Left lobe of liver (tissue), 2 donors: Measurements from ENCODE around the gene CTNNA2. TPM values are rescaled to one million over a fixed set of nuclear protein-coding genes. Genes with fewer than 3 reads are reported as not detected.
A peak's percentile ranks its signal among the peaks of the same experiment; 100 is the strongest.

Experiments
- ATAC-seq: fragments of 200-7000 bp; cut with Tn5 transposase; one replicate; pipeline ENCODE4 v1.9.1; 2020; ENCODE audit warnings: mild to moderate bottlenecking, moderate library complexity
- DNase-seq: peaks from one replicate; pipeline ENCODE4 v3.0.0-alpha.2; 2020; ENCODE audit warnings: low spot score
- total RNA-seq: library from RNA; stranded (reverse); gene quantifications from one replicate; pipeline ENCODE4 v1.2.1, GENCODE V29; 2021
- donor health status: DM: no; HTN: no; CAD: no; lungs with moderate emphysema.
- donor health status: DM: no; HTN: yes; CAD: no.

The CTNNA2 gene
- total RNA-seq, 1 donor from 2014 or later: not detected

- DNase-seq: no peak
Observed at GRCh38 chr2:80247339-80247738, 734.5 kb downstream of the CTNNA2 start.

DNA sequence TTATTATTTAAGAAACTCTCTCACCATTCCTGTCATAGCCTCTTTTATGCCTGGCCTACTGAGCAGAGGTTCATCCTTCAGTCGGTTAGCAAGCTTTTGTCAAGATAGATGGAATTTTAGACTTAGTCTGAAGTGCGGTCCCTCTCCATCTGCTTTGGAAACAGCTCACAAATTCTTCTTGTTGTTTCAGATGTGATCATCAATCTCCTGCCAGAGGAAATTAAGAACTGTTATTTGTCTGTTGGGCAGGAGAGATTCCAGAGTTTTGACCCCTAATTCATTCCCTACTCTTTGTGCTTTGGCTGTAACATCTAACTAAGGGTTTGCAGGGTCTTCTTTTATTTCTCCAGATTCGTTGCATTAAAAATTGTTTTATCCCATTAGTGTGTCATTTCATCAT is 735.3 kb downstream of the CTNNA2 start:
- no peak for DNase-seq
- ATAC-seq: no peak

More at GRCh38 chr2:80247339-80247738, 734.5 kb downstream of the CTNNA2 start:
- ATAC-seq: no peak

DNA sequence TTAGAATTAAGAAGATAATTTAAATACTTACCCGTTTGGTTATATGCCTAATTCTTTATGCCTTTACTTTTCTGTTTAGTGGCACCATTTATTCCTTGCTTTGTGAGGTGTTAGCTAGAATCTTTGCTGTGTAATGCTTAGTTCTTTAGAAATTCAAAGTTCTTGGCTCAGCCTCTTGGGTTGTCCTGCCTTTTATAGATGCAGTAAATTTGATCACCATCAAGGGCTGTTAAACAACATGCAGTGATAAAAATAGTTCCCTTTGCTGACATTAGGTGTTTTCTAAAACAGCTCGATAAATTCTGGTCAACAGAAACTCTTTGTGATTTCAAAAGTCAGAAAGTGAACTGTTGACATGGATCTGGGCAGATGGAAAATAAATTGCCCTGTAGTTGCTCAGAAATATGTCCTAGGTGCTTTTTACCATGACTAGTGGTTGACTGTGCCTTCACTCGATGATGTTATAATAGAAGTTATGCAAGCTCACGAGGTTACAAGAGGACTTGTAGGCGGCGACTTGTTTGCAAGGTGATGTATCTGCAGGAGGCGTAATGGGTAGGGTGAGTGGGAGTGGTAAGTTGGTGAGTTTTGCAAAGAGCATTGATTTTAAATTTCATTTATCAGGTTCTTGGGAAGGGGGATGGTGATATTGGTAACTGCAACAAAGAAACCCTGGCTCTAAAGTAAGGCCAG is 739.6 kb downstream of the CTNNA2 start:
- ATAC-seq (no peak), DNase-seq (no peak)

GRCh38 chr2:80255918-80256781 is 743.3 kb downstream of the CTNNA2 start:
- ATAC-seq (peak; percentile 64), DNase-seq (no peak)

DNA sequence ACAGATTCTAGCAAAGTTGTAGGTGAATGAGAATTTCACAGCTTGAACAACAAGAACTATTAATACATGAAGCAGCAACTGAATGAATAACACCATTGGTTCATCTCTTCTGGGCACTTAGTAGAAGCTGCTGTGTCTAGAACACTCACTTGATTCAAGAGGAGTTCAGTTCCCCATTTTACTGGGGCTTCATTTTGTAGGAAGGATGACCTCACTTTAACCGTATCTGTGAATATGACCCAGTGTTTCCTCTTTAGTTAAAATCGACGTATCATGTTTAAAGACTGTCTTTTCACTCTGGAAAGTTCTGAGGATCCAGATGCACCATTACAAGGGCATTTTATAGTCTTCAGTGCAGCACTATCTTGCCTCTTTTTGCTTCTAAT is 743.9 kb downstream of the CTNNA2 start:
- ATAC-seq (no peak), DNase-seq (no peak)

DNA sequence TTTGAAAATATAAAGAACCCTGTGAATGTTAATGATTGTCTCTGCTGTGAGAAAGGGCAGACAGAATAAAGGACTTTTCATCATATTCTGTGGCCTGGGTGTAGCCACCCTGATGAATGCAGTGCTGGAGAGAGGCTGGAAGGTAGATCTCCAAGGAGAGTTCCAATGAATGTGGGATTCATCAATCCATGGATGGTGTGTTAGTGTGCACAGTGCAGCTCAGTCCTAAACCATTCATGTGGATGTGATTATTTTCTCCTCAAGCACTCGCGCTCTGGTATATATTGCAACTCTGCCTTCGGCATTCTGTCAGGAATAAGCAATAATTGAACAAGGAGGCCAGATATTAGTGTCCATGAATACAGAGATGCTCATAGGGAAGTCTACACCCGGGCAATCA is 744.6 kb downstream of the CTNNA2 start:
- DNase-seq (no peak), ATAC-seq (no peak)

DNA sequence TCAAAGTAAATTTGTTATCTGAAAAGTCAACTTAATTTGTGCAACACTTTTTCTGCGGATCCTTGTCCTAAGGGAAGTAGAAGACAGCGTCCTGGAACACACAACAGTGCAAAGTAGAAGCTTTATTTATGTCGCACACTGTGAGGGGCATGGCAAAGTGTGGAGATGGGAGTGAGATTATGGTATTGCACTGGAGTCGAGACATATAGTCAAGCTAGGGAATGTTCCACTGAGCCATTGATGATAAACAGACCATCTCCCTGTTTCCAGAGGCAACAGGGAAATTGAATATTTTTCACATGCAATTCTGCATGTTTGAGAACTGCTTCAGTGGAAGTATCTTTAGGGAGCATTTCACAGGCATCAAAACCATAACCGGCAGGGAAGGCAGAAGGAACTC is 745.5 kb downstream of the CTNNA2 start:
- no peak for ATAC-seq
- DNase-seq: no peak

- no peak for DNase-seq
- ATAC-seq: no peak
Observed at GRCh38 chr2:80258793-80259192, 745.9 kb downstream of the CTNNA2 start.

DNA sequence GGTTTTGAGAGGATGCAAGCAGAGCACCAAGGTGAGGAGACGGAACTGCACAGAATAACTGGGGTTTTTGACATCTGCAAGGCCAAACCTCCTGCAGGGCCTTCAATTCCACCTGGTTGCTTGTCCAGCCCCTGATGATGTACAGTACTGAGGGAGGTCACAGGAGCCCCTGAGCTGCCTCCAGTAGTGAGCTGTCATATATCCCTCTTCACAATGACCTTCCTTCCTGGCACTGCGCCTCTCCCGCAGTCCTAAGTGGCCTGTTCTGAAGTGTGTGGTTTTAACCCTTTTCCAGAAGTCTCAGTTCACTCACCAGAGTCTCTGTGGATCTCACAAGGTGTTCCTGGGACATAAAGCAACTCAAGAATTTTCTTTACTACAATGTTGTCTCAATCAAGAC is 746.4 kb downstream of the CTNNA2 start:
- DNase-seq (no peak), ATAC-seq (no peak)

- DNase-seq: no peak
- no peak for ATAC-seq
Observed at GRCh38 chr2:80266231-80266630, 753.4 kb downstream of the CTNNA2 start.

DNA sequence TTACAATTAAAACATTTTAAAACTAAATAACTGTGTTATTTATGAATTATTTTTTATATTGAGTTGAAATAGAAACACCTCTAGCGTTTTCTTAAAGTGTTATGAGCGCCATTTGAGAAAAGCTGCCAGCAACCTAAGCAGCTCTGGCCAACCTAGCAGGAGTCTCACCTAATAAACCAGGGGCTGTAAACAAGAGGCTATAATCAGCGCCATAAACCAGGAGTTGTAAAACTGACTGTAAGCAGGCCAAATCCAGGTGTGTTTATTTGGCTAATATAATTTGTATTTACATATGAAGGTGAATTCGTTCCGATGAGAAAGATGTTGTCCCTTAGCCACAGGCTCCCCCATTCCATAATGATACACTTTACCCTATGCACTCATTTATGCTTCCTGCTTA is 757.0 kb downstream of the CTNNA2 start:
- ATAC-seq (no peak), DNase-seq (no peak)

DNA sequence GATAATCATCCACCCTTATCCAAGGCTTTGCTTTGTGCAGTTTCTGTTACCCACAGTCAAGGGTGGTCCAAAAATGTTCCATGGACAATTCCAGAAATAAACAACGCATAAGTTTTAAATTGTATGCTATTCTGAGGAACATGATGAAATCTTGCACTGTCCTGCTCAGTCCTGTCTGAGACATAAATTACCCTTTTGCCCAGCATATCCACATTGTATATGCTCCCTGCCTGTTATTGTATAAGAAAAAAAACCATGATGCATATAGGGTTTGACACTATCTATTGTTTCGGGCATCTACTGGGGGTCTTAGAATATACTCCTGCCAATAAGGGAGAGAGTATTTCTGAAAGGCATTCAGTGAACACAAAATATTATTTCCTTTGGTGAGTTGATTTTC is 767.7 kb downstream of the CTNNA2 start:
- no peak for ATAC-seq
- DNase-seq: no peak

DNA sequence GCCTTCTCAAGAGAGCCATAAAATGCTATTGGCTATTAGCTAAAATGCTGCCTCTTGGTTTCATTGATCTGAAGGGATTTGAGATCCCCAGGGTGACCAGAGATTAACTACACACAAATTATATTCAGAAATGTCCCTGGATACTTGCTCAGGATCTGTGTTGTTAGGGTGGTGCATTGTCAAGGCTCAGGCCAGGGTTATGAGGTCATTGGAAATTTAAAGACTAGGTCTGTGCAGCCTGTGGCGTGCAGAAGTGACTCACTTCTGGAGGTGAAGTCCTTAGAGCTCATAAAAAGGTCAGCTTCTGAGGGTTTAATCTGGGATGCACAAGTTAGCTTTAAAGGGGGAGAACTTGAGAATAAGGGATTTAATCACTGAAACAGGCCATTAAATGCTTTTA is 768.2 kb downstream of the CTNNA2 start:
- DNase-seq (no peak), ATAC-seq (no peak)

DNA sequence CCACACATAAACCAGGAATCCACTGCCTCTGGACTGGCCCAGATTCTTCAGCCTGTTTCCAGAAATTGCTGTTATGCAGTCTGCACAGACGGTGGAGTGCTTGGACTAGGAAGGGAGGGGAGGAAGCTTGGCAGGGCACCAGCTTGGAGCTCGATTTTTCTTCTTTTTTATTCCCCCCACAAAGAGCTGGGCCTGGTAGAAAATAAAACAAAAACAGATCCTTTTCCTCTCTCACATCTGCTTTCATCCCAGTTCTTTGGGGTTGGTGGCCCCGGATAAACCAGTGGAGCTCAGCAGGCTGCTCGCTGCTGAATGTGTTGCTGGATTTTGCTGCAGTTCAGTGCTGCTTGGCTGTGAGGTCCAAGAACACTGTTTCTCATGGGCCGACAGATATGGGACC is 775.7 kb downstream of the CTNNA2 start:
- DNase-seq: no peak
- no peak for ATAC-seq

DNA sequence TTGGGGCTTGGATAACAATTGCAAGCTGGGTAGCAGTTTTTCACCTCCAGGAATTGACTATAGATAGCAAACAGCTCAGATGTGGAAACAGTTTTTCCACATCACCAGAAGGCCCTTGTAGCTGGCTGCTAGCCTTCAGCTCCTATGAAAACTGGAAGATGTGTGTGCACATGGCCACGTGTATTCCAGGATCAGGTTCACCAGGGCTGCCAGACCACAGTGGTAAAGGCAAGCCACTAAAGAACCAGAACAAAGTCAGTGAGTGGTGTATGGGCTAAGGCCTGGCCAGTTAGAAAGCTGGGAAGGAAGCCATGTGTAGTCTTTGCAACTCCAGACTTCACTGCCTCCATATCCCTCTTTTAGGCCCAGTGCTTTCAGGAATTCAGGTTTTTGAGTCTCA is 778.8 kb downstream of the CTNNA2 start:
- DNase-seq (no peak), ATAC-seq (no peak)

DNA sequence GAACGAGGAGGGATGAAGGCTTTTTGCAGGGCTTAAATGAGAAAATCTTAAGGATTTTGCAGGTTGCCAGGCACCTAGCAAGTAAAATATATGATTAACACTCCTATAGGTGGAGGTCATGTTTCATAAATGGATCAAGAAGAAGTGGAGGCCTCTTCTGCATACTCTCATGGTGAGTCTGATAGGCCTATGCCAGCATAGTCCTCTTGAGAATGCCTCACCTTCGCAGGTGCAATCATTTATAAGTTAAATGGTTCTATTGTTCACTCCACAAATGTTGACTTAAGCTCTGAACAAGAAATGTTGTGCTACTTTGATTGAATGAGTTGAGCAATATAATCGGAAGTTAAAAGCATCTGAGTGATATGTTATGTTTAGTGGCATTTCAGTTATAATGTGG is 779.6 kb downstream of the CTNNA2 start:
- DNase-seq (no peak), ATAC-seq (no peak)

DNA sequence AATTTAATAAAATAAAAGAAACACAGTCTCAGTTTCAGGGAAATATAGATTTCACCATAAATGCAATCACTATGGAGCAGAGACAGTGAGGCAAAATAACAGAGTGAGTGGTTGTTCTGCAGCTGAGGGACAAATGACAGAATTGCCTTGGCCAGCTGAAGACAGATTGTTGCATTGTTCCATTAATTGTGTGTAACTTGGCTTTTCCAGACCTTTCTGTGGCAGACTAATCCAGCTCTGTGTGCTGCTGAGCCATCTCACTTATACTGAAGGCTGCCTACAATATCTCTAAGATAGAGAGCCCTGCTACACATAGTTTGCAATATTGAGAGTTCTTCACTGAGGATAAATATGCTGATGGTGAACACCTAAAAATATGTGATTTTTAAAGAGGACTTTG is 780.2 kb downstream of the CTNNA2 start:
- DNase-seq: no peak
- ATAC-seq: no peak

DNA sequence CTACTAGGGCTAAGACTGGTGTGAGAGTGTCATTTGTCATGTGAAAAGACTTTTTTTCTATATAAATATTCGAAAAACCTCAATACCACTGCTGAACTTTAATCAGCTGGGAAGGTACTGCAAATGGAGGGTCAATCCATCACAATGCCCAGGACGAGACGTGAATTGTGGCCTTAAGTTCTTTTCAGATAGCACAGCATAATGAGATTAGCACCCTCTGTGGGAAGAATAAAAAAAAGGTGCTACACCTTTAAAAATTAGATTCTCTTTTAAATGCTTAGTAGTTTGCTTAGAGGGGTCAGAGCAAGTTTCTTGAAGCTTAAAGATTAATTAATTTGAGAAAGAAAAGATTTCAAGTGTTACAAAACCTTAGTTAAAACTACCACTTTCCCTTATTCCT is 786.1 kb downstream of the CTNNA2 start:
- no peak for DNase-seq
- ATAC-seq: no peak

DNA sequence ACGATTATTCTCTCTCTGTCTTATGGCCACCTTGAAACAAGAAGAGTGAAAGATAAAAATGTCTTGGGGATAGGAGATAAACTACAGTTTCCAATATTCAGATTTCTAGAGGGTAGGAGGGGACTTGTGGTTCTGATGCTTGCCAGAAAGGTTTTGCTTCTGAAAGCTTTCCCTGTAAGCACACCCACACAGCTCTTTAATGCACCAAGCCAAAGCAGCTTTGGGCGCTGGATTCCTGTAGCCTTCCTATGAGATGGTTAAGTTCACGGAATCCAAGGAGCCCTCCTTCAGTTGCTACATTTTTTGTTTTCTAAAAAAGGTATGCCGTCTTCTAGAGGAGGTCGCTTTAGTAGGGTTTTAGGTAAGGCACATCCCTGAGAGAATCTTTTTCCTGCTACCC is 786.8 kb downstream of the CTNNA2 start:
- no peak for DNase-seq

DNA sequence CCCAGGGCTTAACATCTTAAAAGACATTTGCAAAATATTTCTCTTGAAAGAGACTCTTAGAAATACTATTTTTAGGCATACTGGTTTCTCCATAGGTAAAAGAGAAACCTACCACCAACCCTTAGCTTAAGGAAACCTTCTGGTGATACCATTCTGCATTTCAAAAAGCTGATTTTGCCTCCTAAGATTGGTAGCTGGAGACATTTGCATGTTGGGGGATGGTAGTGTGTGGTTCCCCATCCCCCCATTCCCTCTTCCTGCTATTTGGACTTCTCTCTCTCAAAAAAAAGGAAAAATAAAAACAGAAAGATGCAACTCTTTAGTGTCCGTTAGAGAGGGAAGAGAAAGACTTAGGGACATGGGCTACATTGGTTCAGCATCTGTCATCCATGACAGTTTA is 787.5 kb downstream of the CTNNA2 start:
- ATAC-seq: no peak
- no peak for DNase-seq

More for the DNA sequence above, 786.8 kb downstream of the CTNNA2 start:
- no peak for ATAC-seq

DNA sequence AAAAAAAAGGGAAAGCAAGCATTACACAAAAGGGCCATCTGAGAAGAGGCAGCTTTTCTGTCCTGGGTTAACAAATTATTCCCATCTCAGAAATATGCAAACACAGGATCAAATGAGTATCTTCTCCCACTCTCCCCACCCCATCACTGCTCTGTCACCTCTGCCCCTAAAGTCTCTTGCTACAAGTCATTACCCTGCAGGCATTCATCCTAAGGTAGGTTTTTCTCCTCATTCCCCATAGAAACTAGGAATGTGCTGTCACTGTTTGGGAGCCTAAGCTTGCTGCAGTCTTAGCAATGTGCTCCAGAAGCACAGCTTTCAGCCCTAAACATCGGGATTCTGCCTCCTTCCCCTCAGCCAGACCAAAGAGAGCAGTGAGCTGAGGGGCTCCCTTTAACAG is 788.1 kb downstream of the CTNNA2 start:
- DNase-seq: no peak

DNA sequence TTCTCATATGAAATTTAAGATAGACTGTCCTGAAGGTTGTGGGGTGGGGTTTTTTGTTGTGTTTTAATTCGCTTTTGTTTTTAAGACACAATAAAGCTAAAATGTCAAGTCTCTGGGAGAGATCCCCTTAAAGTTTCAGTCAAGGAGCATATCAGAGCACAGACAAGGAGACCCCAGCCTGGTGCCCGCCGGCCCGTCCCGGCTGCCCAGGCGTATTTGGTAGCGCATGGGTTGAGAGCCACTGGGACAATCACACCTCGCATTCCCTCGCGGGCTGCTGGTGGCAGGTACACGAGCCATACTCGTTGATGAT is 789.1 kb downstream of the CTNNA2 start:
- ATAC-seq: no peak
- DNase-seq: no peak

More for the DNA sequence above, 788.1 kb downstream of the CTNNA2 start:
- no peak for ATAC-seq
